ENCODE data around the gene FBXL16. TPM values are rescaled to one million over a fixed set of nuclear protein-coding genes. Genes with fewer than 3 reads are reported as not detected.
"Not testable (repeated sequence)": the region's sequence is repeated elsewhere in the genome, so short reads cannot be mapped to it uniquely, and the experiment has no call there.

Gene FBXL16
- total RNA-seq, 1 donor from 2014 or later = 6.4 TPM

DNA sequence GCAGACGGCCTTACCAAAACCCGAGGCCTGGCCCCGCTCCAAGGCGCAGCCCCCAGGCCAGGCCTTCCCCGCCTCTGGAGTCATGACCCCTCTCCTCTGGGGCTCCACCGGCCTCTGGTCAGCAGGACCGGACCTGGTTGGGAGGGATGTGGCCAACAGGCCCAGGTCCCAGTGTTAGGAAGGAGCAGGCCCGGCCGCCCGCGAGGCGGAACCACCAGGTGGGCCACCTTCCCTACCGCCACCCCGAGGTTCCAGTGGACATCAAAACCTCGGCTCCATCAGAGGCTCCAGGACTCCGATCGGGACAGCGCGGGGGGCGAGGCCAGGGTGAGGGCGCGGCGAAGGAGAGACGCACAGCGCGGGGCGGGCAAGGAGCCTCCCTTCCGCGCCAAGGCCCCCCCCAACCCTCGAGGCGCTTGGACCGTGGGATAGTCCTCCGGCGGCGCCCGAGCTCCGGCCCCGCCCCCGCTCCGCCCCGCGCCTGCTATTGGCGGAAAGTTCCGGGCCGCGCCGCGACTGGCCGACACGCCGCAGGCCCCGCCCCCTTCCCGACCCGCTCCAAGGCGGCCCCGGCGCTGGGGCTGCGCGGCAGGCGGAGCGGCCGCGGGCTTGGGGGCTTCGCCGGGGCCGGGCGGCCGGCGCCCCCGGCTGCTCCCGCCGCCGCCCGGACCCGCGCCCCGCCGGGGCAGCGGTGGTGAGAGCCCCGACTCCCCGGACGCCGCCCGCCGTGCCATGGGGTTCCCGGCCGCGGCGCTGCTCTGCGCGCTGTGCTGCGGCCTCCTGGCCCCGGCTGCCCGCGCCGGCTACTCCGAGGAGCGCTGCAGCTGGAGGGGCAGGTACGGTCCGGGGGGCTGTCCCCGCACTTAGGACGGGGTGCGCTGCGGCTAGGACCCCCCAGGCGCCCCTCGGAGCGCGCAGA, 9.2 kb upstream of the FBXL16 start, which contains the start of gene METRN:
Gene METRN, plus strand, starts transcription at position 561 of the 919 bp plus-strand sequence. Its CDS starts 172 bp downstream, at position 733.
- Mint-ChIP-seq H3K4me1 (peaks cover 4% of the 10 kb centered on the region), H3K27ac (no peak within 1 kb of the TSS), H3K27me3 (peaks cover 24% of the 10 kb centered on the region), H3K4me3 (peak within 1 kb of the TSS; percentile 62), H3K9me3 (no peaks in the 10 kb centered on the region), H3K36me3 (ENCODE audit: low read depth) (no peaks in the 10 kb centered on the region)
- DNase-seq = peak; percentile 98
- intact Hi-C loops (cut with micrococcal nuclease) = loop anchor here (1.0 kb wide), 1 partner anchor 26 kb away; no protein-coding TSS in a partner anchor

DNA sequence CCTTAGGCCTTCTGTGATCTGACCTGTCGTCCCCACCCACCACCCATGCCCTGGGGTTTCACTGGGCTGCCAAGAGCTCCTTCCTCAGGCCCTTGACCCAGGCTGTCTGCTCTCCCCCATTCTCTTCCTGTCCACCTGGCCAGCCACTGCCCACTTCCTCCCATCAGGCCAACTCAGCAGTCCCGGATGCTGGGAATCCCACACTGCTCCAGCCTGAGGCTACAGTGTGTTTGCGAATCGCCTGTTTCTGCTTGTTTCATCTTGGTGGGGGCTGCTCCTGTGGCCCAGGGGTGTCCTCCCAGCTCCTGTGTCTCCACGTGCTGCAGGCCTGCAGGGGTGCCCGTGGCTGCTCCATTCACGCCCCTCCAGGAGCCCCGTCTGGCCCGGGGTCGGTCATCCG, 8.5 kb upstream of the FBXL16 start:
- no peak overlapping the region for H3K27ac Mint-ChIP-seq
- intact Hi-C loops (cut with micrococcal nuclease) = no loop called here
- H3K4me3 Mint-ChIP-seq = no peak overlapping the region

DNA sequence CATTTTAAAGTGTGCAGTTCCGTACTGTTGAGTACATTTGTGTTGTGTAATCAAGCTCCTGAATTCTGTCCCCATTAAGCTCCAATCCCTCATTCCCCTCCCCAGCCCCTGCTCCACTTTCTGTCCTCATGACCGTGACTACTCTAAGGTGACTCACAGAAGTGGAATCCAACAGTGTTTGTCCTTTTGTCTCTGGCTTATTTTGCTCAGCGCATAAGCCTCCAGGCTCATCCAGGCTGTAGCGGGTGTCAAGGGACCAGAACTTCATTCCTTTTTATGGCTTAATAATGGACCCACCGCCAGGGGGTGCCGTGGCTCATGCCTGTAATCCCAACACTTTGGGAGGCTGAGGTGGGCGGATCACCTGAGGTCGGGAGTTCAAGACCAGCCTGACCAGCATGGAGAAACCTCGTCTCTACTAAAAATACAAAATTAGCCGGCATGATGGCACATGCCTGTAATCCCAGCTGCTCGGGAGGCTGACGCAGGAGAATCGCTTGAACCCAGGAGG, 7.2 kb upstream of the FBXL16 start:
- not testable (repeated sequence) for H3K4me3 Mint-ChIP-seq; H3K4me1 Mint-ChIP-seq; H3K9me3 Mint-ChIP-seq; H3K36me3 Mint-ChIP-seq (ENCODE audit: low read depth)
- intact Hi-C loops (cut with micrococcal nuclease) = loop anchor here (1.0 kb wide), 1 partner anchor 76 kb away; the partner anchor contains the start of genes CHTF18 and RPUSD1
- H3K27me3 Mint-ChIP-seq = peaks cover 24% of the 10 kb centered on the region
- H3K27ac Mint-ChIP-seq = peak overlapping the region; percentile 6
- peak; percentile 86 for DNase-seq

More for the DNA sequence above, 8.5 kb upstream of the FBXL16 start:
- no peaks in the 10 kb centered on the region for H3K36me3 Mint-ChIP-seq (ENCODE audit: low read depth)
- peaks cover 21% of the 10 kb centered on the region for H3K27me3 Mint-ChIP-seq
- DNase-seq = no peak
- no peaks in the 10 kb centered on the region for H3K9me3 Mint-ChIP-seq
- peaks cover 4% of the 10 kb centered on the region for H3K4me1 Mint-ChIP-seq

DNA sequence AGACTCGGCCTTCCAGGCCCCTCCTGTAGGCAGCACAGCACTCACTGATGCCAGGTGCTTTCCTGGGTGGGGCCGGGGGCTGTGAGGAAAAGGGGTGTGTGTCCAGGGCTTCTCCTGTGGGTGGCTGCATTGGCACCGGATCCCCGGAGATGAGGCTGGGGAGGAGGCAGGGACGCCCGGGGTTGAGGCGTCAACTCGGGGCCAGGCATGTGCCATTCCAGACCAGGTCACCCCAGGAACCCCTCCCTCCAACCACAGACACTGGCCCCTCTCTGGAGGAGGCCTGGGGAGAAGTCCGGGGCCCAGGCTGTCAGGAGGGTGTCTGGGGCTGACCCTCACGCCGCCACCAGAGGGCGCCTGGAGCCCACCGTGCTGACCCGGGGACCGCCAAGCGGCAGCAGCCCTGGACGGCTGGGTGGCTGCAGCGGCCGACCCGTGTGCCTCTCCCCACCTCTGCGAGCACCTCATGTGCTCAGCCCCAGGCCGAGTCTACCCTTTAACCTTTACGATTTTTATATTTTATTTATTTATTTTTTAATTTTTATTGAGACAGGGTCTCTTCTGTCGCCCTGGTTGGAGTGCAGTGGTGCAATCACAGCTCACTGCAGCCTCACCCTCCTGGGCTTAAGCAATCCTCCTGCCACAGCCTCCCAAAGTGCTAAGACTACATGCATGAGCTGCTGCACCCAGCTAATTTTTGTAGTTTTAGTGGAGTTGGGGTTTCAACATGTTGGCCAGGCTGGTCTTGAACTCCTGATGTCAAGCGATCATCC, 6.1 kb upstream of the FBXL16 start:
- Mint-ChIP-seq H3K4me1 (peaks cover 4% of the 10 kb centered on the region), H3K4me3 (no peak overlapping the region), H3K9me3 (no peaks in the 10 kb centered on the region), H3K27ac (no peak overlapping the region), H3K36me3 (ENCODE audit: low read depth) (no peaks in the 10 kb centered on the region), H3K27me3 (peaks cover 31% of the 10 kb centered on the region)
- peak; percentile 94 for DNase-seq
- intact Hi-C loops (cut with micrococcal nuclease) = loop anchor here (1.0 kb wide), 2 partner anchors 74 to 77 kb away; partner anchors contain the start of genes CHTF18 and RPUSD1

DNA sequence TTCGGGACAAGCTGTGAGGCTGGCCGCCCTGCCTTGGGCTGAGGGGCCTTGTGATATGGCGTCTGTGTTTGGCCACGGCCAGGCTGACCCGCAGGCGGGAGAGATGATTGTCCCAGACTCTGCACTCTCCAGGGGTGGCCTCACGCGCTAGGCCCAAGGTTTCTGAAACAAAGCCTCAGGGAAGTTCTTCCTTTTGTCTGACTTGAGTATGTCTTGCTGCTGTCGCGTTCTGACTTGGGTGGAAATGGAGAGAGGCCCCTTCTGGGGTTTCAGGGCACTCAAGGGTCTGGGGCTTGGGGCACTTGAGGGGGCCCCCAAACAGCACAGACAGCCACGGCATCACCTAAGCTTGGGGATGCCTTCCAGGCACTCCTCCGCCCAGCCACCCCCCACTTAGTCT, 5.5 kb upstream of the FBXL16 start:
- H3K4me1 Mint-ChIP-seq = peaks cover 4% of the 10 kb centered on the region

DNA sequence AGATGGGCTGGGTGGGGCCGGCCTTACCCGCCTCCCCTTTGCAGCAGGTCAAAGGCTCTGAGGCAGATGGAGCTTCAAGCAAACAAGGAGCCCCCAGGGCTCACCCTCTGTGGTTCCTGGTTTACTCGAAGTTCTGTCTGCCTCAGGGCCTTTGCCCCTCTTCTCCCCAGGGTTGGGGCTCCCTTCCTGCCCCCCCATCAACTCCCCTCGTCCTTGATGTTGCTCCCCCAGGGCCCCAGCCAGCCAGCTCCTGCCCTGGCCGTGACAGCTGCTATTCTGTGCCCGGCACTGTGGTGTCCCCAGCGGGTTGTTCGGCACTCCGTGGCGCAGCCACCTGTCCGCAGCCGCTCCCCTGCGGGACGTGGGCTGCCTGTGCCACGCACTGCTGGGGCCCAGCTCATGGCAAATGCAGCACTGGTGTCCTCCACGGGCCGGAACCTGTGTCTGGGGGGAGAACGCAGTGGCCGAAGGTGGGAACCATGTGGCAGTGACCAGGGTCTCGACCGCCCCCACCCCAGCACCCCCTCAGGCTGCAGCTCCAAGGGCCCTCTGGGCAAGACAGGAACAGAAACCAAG, 5.0 kb upstream of the FBXL16 start:
- Mint-ChIP-seq H3K36me3 (ENCODE audit: low read depth) (no peaks in the 10 kb centered on the region), H3K9me3 (no peaks in the 10 kb centered on the region), H3K27me3 (peaks cover 30% of the 10 kb centered on the region), H3K27ac (no peak overlapping the region), H3K4me1 (peaks cover 4% of the 10 kb centered on the region), H3K4me3 (no peak overlapping the region)
- no peak for DNase-seq
- intact Hi-C loops (cut with micrococcal nuclease) = loop anchor here (1.0 kb wide), 1 partner anchor 75 kb away; no protein-coding TSS in a partner anchor

More for the DNA sequence above, 5.5 kb upstream of the FBXL16 start:
- no peak overlapping the region for H3K27ac Mint-ChIP-seq
- intact Hi-C loops (cut with micrococcal nuclease) = loop anchor here (1.0 kb wide), 1 partner anchor 74 kb away; no protein-coding TSS in a partner anchor
- H3K4me3 Mint-ChIP-seq = no peak overlapping the region
- DNase-seq = no peak
- H3K9me3 Mint-ChIP-seq = no peaks in the 10 kb centered on the region
- no peaks in the 10 kb centered on the region for H3K36me3 Mint-ChIP-seq (ENCODE audit: low read depth)
- H3K27me3 Mint-ChIP-seq = peaks cover 32% of the 10 kb centered on the region

DNA sequence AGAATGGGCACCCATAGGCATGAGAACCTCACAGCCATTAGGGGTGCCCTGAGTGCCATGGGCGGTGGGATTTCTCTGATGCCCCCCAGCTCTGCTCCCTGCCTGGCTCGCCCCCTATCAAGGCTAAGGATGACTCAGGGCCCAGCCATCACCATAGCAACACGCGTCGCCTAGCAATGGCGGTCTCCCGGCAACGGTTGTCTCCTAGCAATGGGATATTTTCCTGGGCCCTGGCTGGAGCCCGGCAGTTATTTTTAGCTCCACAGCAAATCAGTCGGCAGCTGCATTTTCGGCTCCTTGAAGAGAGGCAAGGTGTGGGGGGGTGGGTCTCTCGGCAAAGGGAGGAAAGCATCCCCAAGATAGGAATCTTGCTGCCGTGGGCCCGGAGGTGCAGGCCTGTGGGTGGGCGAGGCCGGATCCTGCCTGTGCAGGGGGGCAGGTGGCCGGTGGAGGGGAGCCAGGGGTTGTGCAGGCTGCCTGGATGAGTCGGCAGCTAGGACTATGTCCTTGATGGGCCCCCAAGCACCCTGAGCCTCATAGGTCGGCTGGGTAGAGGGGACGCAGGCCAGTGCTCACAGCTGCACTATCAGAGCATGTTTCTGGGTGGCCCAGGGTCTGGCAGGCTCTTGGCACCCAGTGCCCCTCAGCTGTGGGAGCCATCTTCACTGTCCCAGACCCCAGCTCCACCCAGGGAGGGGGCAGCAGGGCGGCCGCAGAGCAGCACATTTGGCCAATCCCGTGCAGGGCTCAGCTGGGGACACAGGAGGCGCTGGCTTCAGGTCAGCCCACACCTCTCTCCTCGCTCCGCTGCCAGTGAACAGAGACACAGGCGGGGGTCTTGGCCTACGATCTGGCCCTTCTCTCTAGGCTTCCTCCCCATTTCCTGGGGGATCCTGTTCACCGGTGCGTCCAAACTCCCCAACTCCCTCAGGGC, 4.2 kb upstream of the FBXL16 start:
- Mint-ChIP-seq H3K4me3 (no peak overlapping the region), H3K27ac (no peak overlapping the region), H3K9me3 (no peaks in the 10 kb centered on the region), H3K27me3 (peaks cover 30% of the 10 kb centered on the region), H3K36me3 (ENCODE audit: low read depth) (no peaks in the 10 kb centered on the region), H3K4me1 (peaks cover 4% of the 10 kb centered on the region)
- intact Hi-C loops (cut with micrococcal nuclease) = no loop called here
- DNase-seq = no peak

DNA sequence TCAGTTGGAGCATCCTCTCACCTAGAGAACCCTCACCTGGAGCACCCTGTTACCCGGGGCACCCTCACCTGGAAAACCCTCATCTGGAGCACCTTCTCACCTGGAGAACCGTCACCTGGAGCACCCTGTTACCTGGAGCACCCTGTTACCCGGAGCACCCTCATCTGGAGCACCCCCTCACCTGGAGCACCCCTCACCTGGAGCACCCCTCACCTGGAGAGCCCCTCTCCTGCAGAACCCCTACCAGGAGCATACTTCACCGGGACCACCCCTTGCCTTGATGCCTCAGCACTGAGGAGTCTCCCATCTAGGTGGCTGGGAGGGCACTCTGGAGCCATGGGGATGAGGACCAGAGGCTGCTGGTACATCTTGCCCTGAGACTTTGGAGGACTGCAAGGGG, 3.4 kb upstream of the FBXL16 start:
- no peak for DNase-seq
- no peak overlapping the region for H3K27ac Mint-ChIP-seq
- peaks cover 31% of the 10 kb centered on the region for H3K27me3 Mint-ChIP-seq
- no peak overlapping the region for H3K4me3 Mint-ChIP-seq
- no peaks in the 10 kb centered on the region for H3K36me3 Mint-ChIP-seq (ENCODE audit: low read depth)
- intact Hi-C loops (cut with micrococcal nuclease) = no loop called here
- no peaks in the 10 kb centered on the region for H3K9me3 Mint-ChIP-seq
- H3K4me1 Mint-ChIP-seq = peaks cover 4% of the 10 kb centered on the region

DNA sequence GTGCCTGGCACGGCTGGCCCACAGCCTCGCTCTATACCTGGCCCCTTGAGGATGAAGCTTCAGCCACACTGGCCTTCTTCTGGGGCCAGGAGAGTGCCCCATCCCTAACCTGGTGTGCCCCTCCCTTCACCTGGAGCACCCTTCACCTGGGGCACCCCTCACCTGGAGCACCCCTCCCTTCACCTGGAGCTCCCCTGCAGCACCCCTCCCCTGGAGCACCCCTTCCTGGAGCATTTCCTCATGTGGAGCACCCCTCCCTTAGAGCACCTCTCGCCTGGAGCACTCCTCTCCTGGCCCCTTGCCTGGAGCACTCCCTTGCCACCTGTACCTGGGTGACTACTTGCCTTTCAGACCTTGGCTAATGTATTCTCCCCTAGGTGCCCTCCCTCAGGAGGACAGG, 2.4 kb upstream of the FBXL16 start:
- no peak for DNase-seq
- H3K9me3 Mint-ChIP-seq = no peaks in the 10 kb centered on the region
- H3K4me1 Mint-ChIP-seq = peaks cover 4% of the 10 kb centered on the region
- intact Hi-C loops (cut with micrococcal nuclease) = no loop called here
- H3K27ac Mint-ChIP-seq = no peak overlapping the region
- no peaks in the 10 kb centered on the region for H3K36me3 Mint-ChIP-seq (ENCODE audit: low read depth)
- peaks cover 36% of the 10 kb centered on the region for H3K27me3 Mint-ChIP-seq
- no peak overlapping the region for H3K4me3 Mint-ChIP-seq

DNA sequence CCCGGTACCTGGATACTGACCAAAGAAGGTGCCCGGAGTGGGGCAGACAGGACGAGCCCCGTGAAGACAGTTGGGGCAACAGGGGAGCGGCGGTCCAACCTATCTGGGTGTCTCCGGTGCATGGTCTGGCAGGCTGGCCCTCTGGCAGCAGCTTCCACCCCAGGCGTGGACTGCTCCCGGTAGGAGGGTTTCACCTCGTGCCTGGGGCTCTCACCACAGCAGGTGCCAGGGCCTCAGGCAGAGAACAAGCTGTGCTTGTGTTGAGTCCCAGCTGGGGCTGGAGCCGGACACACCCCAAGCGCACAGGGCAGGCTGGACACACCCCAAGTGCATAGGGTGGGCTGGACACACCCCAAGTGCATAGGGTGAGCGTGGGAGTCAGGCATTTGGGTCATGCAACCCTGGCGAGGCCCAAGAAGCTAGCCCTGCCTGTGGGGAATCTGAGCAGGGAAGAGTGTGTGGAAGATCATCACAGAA, 1.5 kb upstream of the FBXL16 start:
- Mint-ChIP-seq H3K4me1 (no peaks in the 10 kb centered on the region), H3K9me3 (no peaks in the 10 kb centered on the region), H3K27me3 (peaks cover 40% of the 10 kb centered on the region), H3K36me3 (ENCODE audit: low read depth) (no peaks in the 10 kb centered on the region), H3K27ac (no peak overlapping the region), H3K4me3 (no peak overlapping the region)
- DNase-seq = no peak
- intact Hi-C loops (cut with micrococcal nuclease) = no loop called here

DNA sequence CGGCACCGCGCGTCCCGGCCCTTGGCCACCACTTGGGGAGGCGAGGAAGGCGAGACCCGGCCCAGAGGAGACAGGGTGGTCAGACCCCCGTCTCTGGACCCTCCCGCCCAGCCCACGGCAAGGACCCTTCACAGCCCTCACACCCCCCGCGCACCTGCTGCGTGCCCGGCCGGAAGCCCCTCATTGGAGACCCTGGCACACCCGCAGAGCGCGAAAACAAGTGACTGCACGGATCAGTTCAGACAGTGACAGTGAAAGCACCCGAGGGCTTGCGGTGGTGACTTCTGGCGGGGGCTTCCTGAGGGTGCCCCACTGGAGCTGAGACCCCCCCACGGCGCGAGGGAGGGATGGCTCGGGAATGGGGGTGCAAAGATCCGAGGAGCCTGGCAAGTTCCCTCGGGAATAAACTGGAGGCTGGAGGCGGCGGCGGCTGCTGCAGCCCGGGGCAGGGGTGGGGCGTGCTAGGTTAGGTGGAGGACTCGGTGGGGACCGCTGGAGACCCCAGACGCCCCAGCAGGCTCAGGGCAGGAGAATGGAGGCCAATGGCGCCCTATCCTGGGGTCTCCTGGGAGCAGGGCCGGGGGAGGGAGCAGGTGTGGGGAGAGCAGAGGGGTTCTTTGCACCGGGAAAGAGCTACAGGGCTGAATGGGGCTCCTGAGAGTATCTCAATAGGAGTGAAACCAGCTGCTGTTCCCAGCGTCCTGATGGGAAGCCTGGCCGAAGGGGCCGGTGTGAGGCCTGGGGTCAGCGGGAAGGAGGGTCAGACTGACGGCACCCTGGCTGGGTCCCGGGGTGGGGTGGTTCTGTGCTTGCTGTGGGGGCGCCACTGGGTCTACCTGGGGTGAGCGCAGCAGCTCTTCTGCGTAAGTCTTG, 824 bp upstream of the FBXL16 start:
- no peaks in the 10 kb centered on the region for H3K4me1 Mint-ChIP-seq
- H3K4me3 Mint-ChIP-seq = peak overlapping the region; percentile 17
- no peak overlapping the region for H3K27ac Mint-ChIP-seq
- H3K27me3 Mint-ChIP-seq = peaks cover 45% of the 10 kb centered on the region
- DNase-seq = no peak
- no peaks in the 10 kb centered on the region for H3K9me3 Mint-ChIP-seq
- no peaks in the 10 kb centered on the region for H3K36me3 Mint-ChIP-seq (ENCODE audit: low read depth)
- intact Hi-C loops (cut with micrococcal nuclease) = no loop called here

All from activated CD4-positive, alpha-beta T cell treated with anti-CD3 and anti-CD28 coated beads, Interleukin-2, amount 10 ng/mL, durations not matched to agents 24 days and 14 days (primary cell).